Bronchial epithelial cell (primary cell): Measurements from ENCODE around the gene PTPRT. TPM values are rescaled to one million over a fixed set of nuclear protein-coding genes. Genes with fewer than 3 reads are reported as not detected.

Source experiments
- DNase-seq: peaks from one replicate; pipeline ENCODE4 v3.0.0-alpha.2; 2010; ENCODE audit warnings: low read depth
- FAIRE-seq: peaks from 2 replicates; lab custom pipeline; 2011; peaks lifted over from hg19 to GRCh38; lab: Jason Lieb, UNC
- H3K27me3 ChIP-seq: 2 replicates; pipeline ENCODE4 v1.5.1; 2011; ENCODE audit warnings: low read length; ENCODE audit not compliant: control insufficient read depth, insufficient read depth
- H3K36me3 ChIP-seq: 2 replicates; pipeline ENCODE4 v1.5.1; 2011; ENCODE audit warnings: low read length; ENCODE audit not compliant: control insufficient read depth, insufficient read depth
- H3K4me3 ChIP-seq: 2 replicates; pipeline ENCODE4 v1.5.1; 2011; ENCODE audit warnings: mild to moderate bottlenecking, low read depth, low read length, control low read depth
- total RNA-seq: library from RNA; depleted of rRNA; stranded (reverse); fragments of >200 nt; gene quantifications from 2 replicates; pipeline ENCODE4 v1.2.1, GENCODE V29; 2014
- TF ChIP-seq, protein P1 (sequence below): IDR thresholded peaks from 2 replicates; pipeline ENCODE4 v1.5.1; 2011; ENCODE audit warnings: mild to moderate bottlenecking, moderate library complexity, low read length, control low read depth, inconsistent platforms; ENCODE audit not compliant: insufficient read depth, severe bottlenecking

PTPRT gene
- total RNA-seq, 1 donor from 2014 or later, result not detected

DNA sequence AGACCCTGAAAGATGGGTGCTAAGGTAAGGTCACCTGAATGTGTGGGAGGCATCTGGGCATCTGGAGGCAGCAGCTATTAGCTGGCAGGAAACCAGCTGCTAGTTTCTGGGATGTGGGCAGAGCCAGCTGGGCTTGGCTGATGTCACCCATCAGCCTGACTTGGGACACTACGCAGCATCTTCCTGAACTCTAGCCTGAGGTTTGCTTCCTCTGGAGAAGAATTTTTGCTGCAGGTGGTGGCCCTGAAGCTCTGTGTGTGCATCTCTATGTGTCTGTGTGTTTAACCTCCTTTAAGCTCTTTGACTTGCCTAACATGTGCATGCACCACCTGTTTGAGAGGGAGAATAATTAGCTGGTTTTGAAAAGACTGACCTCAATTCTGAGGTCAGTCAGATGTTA lies 1106.4 kb downstream of the PTPRT start:
- no peaks in the 10 kb centered on the region for H3K27me3 ChIP-seq
- FAIRE-seq (no peak), DNase-seq (no peak)
- no peak overlapping the region for H3K4me3 ChIP-seq
- no peaks in the 10 kb centered on the region for H3K36me3 ChIP-seq
- TF ChIP-seq, protein P1, sequence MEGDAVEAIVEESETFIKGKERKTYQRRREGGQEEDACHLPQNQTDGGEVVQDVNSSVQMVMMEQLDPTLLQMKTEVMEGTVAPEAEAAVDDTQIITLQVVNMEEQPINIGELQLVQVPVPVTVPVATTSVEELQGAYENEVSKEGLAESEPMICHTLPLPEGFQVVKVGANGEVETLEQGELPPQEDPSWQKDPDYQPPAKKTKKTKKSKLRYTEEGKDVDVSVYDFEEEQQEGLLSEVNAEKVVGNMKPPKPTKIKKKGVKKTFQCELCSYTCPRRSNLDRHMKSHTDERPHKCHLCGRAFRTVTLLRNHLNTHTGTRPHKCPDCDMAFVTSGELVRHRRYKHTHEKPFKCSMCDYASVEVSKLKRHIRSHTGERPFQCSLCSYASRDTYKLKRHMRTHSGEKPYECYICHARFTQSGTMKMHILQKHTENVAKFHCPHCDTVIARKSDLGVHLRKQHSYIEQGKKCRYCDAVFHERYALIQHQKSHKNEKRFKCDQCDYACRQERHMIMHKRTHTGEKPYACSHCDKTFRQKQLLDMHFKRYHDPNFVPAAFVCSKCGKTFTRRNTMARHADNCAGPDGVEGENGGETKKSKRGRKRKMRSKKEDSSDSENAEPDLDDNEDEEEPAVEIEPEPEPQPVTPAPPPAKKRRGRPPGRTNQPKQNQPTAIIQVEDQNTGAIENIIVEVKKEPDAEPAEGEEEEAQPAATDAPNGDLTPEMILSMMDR, result no peak

DNA sequence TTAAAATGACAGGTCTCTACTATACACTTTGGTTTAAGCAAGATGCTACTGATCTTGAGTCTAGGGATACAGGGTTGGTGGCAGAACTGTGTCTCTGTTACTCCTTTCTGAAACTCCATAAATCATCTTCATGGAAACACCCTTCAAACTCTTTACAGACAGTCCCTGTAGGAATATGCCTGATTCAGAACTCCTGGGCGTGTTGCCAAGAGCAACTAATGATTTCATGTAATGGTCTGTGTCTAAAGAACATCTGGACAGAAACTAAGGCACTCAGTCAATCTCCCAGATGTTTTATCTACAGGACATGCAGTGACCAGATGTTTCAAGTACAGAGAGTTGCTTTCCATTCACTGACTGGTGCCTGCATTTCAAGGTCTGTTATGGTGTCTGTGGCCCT lies 1107.1 kb downstream of the PTPRT start:
- H3K36me3 ChIP-seq, result no peaks in the 10 kb centered on the region
- H3K4me3 ChIP-seq, result no peak overlapping the region
- FAIRE-seq (peak; percentile 36), DNase-seq (peak; percentile 8)
- TF ChIP-seq, protein P1, result no peak
- H3K27me3 ChIP-seq, result no peaks in the 10 kb centered on the region

DNA sequence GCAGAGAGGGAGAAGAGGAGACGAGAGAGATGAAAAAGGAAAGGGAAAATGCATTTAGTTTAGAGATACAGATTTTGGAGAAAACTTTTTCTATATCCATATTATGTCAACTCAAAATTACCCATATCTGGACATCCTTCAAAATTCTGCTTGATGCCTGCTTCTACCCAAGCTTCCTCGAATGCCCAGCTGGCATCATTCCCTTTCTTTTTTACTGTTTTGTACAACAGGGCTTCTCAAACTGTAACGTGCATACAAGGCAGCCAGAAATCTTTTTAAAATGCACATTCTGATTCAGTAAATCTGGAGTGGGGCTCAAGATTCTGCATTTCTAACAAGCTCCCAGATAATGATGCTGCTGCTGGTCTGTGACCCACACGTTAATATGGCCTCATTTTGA lies 1108.8 kb downstream of the PTPRT start:
- TF ChIP-seq, protein P1, result no peak
- no peak for FAIRE-seq

DNA sequence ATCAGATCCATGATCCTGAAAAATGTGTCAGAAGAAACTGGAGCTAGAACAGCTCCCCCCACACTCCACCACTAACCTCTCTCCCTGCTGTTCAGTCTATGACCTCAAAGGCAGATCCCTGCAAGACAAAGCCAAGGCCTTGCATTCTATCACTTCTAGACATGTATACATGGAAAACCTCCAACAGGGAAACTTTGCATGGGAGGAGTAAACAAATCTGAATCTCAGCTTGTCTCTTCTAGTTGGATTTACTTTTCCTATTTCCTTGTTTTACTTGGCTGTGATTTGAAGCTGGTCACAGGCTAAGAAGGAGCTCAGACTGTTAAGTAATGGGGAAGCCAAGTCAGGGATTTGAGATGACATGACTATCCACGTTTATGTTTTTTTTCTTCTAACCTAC lies 1114.8 kb downstream of the PTPRT start:
- Histone ChIP-seq H3K4me3 (no peak overlapping the region), H3K36me3 (no peaks in the 10 kb centered on the region), H3K27me3 (no peaks in the 10 kb centered on the region)
- FAIRE-seq, result no peak
- TF ChIP-seq, protein P1, result no peak
- DNase-seq, result no peak

More for the DNA sequence above, 1108.8 kb downstream of the PTPRT start:
- DNase-seq, result no peak
- H3K4me3 ChIP-seq, result no peak overlapping the region
- no peaks in the 10 kb centered on the region for H3K27me3 ChIP-seq
- no peaks in the 10 kb centered on the region for H3K36me3 ChIP-seq

DNA sequence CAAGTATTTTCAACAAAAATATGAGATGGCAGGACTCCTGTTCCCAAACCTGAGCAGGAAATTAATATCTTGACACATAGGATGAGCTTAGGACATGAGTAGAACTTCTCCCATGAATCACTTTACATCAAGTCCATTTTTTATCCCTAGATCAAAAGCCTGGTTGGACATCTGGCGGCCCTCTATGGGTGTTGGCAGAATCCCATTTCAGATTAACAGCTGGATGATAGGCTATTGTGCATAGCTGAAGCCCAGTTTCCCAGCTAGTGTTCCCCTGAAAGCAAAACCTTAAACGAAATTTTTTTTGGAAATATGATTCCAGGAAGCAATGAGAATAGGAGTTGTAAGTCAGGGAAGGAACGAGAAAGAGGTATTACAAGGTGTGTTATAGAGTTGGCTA lies 1122.1 kb downstream of the PTPRT start:
- FAIRE-seq (no peak), DNase-seq (no peak)
- TF ChIP-seq, protein P1, result no peak
- H3K36me3 ChIP-seq, result no peaks in the 10 kb centered on the region
- H3K4me3 ChIP-seq, result no peak overlapping the region
- no peaks in the 10 kb centered on the region for H3K27me3 ChIP-seq

DNA sequence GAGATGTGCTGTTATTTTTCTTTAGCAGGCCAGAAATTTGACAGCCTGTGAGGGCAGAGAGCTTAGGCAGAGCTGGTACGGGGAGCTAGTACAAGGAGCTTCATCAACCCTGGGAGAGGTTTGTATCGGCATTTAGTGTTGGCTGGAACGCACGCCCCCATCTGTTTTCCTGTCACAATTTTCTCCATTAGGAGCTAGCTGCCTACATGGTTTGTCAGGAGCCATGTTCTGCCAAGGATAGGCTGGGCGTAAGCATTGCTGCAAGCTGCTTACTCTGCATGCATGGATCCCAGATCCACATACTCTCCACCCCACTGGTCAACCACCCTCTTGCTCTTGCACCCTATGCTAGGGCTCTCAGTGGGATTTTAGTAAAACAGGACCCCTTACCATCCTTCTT lies 1122.5 kb downstream of the PTPRT start:
- FAIRE-seq (no peak), DNase-seq (no peak)
- TF ChIP-seq, protein P1, result no peak

More for the DNA sequence above, 1122.5 kb downstream of the PTPRT start:
- no peak overlapping the region for H3K4me3 ChIP-seq
- no peaks in the 10 kb centered on the region for H3K36me3 ChIP-seq
- H3K27me3 ChIP-seq, result no peaks in the 10 kb centered on the region
